WI38 (cell line): Measurements from ENCODE around the gene KIFC1.
"Not testable (repeated sequence)": the region's sequence is repeated elsewhere in the genome, so short reads cannot be mapped to it uniquely, and the experiment has no call there.

Experiments
- H3K4me3 ChIP-seq: 2 replicates; pipeline ENCODE4 v1.5.1; 2011; ENCODE audit warnings: low read depth, mild to moderate bottlenecking, control low read depth, low read length
- CTCF ChIP-seq: IDR thresholded peaks from 2 replicates; pipeline ENCODE4 v1.5.1; 2012; ENCODE audit warnings: low read depth, mild to moderate bottlenecking, control low read depth, low read length

The KIFC1 gene

DNA sequence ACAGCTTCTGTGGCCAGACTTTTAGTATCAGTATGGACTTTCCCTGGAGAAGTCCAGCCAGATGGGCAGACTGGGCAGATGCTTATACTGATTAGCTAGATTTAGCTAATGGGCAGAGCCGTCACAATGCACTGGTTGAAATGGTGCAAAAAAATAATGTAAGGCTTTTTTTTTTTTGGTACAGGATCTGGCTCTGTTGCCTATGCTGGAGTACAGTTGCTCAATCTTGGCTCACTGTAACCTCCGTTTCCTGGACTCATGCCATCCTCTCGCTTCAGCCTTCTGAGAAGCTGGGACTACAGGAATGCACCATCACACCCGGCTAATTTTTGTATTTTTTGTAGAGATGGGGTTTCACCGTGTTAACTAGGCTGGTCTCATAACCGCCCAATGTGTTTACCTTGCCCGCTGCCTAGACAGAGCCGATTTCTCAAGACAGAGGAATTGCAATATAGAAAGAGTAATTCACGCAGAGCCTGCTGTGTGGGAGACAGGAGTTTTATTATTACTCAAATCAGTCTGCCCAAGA lies 16.4 kb upstream of the KIFC1 start:
- H3K4me3 ChIP-seq = no peak overlapping the region
- TF ChIP-seq CTCF = no peak

- H3K4me3 ChIP-seq = no peak overlapping the region
- no peak for TF ChIP-seq CTCF
Measured at GRCh38 chr6:33377171-33377570, 14.5 kb upstream of the KIFC1 start.

GRCh38 chr6:33379184-33379583 lies 12.4 kb upstream of the KIFC1 start:
- not testable (repeated sequence) for H3K4me3 ChIP-seq

DNA sequence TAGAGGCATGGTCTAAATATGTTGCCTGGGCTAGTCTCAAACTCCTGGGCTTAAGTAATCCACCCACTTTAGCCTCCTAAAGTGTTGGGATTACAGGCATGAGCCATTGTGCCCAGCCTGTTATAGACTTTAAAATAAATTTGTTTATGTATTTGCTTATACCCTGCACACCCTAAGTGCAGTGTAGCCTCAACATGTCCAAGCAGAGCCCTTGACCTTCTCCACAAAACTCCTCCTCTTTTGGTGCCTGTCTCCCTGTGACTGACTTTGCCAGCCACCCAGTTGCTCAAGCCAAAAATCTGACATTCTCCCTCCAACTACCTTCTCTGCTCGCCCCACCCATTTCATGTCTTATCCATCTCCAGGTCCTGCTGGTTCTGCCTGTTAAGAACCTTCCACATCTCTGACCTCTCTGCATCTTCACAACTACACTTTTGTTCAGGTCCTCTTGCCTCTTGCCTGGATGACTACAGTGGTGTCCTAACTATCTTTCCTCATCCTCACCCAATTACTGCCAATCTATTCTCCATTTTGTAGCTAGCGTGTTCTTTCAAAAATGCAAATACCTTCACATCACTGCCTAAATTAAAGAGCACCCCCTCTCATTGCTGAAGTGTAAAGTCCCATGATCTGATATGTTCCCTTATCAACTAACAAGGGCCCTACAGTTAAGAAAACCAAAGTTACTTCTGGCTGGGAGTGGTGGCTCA lies 11.2 kb upstream of the KIFC1 start:
- TF ChIP-seq CTCF = no peak
- no peak overlapping the region for H3K4me3 ChIP-seq

DNA sequence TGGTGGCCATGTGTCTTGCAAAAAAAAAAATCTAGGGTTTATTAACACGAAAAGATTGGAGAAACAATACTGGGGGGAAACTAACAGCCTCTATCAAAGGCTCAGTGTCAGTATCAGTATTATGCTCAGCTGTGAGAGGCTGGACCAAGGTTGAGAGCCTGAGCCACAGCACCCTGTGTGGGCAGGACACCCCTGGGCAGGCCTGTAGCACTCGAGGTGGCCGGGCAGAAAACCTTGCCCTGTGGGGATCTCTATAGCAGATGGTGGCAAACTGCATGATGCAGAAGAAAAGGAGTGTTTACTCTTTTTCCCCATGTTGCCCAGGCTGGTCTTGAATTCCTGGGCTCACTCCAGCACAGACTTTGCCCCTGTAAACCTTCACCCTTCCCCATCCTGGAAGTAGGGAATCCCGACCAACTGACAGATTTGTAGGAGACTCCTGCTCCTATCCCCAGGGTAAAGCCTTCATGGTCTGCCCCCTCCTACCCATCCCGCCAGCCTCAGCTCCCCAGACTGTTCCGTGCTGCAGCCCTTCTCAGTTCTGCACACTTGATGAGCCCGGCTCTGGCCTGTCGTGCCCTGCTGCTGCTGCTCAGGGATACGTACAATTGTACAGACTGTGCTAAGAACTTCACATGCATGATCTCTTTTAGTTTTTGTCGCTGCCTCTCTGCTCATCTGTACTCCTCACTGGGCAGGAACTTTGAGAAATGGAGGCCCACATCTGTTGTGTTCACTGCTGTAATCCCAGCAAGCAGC lies 8.0 kb upstream of the KIFC1 start:
- TF ChIP-seq CTCF = no peak
- no peak overlapping the region for H3K4me3 ChIP-seq

GRCh38 chr6:33384581-33385020 lies 7.0 kb upstream of the KIFC1 start:
- TF ChIP-seq CTCF = peak; percentile 57
- no peak overlapping the region for H3K4me3 ChIP-seq

GRCh38 chr6:33390173-33390572 lies 1.4 kb upstream of the KIFC1 start:
- no peak for TF ChIP-seq CTCF
- no peak overlapping the region for H3K4me3 ChIP-seq
